Activated CD8-positive, alpha-beta memory T cell treated with anti-CD3 and anti-CD28 coated beads for 24 hours (primary cell): ENCODE measurements around the gene C1orf35.

ENCODE experiments used
- DNase-seq: peaks from one replicate; pipeline ENCODE4 v3.0.0-alpha.2; 2020

C1orf35 gene

DNA sequence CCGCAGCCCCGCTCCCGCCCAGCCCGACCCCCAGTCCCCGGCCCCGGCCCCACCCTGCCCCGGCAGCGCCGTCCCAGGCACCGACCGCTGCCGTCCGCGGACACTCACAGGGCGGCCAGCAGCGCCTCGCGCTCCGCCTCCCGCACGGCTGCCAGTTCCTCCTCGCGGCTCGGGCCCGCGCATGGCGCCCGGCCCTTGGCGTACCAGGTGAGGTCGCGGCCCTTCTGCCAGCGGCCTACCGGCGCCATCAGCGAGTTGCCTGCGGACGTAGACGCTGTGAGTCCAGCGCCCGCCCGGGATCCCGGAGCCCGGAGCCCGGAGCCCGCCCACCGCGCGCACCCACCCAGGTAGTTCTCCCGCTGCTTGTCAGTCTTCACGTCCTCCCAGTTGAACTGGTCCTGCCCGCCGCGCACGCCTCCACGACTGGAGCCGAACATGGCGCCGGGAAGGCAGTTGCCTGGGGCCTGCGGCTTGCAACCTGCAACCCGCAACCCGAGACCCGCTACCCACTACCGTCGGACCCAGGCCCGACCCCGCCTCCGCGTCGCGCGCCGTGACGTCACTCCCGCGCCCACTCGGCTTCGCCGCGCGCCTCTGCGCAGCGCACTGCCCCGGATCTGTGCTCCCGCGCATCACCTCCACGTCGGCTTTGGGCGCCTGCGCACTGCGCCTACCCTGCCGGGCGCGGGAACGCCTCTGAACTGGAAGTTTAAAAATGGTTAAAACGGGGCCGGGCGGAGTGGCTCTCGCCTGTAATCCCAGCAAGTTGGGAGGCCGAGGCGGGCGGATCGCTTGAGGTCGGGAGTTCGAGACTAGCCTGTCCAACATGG, at the start of gene C1orf35:
Gene C1orf35, minus strand, starts transcription at position 535 of the 830 bp plus-strand sequence. Its CDS starts 98 bp downstream, at position 437.
- DNase-seq, result peak; percentile 98

DNA sequence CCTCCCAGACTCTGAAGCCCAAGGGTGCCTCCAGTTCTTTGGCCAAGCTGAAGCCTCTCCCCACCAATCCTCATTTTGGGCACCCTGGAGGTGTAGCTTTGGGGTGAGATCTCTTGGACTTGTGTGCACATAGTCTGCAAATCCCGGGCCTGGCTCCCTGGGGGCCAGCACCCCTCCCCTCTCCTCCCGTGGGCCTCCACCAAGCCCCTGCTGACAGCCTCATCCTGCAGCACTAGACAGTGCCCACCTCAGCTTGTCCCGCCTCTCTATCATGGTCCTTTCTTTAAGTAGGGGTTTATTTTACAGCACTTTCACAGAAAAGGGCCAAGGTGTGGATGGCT, 49.8 kb upstream of the C1orf35 start:
- no peak for DNase-seq

DNA sequence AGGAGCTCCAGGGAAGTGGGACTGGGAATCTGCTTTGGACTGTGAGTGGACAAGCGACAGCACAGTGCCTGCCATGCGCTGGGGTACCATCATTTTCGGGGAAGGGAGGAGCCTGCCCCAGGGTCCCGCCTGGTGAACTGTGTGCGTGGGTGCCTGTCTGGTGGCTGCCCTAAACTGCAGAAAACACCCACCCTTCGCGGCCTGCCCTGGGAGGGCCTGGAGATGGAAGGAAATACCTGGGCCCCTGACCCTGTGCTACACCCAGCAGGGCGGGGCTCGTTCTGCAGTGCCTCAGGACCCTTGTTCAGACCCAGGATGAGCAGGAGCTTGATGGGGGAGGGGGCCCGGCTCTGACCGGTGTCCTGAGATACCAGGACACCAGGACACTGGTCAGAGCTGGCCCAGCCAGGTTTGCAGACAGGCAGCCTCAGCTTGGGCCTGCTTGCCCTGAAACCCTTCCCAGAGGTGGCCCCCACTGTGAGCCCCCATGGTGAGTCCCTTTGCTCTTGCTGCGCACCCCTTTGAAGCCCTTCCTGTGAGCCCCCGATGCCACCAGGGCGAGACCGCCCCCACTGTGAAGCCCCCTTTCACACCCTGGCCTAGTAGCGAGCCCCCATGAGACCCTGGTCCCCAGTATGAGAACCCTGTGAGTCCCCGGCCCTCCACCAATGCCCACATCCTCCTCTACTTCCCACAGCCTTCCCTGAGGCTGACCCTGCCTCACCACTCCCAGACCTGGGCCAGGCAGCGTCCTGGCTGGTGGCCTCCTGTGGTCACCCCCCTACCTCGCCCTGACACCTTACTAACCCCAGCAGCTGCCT, 49.2 kb upstream of the C1orf35 start:
- DNase-seq, result no peak

DNA sequence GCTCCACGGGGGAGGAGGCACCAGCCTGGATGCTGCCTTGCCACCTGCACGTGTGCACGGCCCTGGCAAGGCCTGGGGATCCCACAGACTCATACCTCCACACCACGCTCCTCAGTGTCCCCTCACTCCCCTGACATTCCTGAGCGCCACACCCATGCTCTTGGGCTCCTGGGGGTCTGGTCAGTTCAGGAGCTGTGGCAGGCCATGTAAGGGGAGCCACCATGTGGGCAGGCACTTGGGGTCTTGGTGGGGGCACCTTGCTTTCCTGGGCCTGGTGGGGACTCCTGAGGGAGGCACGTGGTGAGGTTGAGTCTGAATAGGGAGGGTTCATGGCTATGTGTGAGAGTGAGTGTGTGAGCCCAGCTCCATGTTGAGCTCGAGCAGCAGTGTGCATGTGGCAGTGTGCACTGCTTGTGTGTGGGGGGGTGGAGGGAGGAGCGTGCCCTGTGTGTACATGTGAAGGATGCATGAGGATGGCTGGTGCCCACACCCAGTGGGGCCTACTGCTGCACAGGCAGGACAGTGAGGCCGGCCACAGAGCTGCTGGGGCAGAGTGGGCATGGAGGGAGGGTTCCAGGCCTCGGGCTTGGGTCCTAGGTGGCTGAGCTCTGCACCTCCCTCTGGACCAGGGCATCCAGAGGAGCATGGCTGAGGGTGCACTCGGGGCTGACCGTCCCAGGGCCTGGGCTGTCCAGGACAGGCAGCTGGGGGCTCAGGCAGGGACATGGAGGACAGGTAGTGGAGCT, 48.2 kb upstream of the C1orf35 start:
- DNase-seq, result no peak

DNA sequence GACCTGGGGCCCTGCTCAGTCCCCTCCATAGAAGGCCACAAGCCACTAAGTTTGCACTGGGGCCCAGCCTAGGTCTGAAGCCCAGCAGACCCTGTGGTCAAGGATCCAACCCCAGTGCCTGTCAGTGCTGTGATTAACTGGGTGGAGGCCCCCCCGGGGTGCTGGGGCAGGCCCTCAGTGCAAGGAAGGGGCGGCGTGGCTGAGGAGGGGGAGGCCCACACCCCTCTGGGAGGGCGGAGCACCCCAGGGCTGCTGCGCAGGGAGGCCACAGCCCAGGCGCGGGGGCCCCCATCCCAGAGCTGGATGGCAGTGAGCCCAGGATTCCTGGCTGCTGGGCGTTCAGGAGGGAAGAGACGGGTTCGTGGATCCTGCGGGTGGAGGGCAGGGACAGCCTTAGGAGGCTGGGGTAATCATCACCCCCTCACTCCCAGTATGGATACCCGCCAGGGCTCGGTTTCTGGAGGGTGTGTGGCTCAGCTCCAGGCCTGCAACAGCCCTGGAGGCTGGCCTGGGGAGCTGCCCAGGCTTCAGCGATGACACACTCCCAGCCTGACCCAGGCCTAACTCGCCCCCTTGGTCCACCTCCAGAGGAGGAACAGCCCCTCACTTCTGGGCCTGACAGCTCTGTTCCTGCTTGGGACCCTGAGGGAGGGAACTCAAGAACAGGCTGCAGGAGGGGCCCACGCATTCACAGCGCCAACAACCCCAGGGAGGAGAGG, 47.5 kb upstream of the C1orf35 start:
- DNase-seq, result no peak

DNA sequence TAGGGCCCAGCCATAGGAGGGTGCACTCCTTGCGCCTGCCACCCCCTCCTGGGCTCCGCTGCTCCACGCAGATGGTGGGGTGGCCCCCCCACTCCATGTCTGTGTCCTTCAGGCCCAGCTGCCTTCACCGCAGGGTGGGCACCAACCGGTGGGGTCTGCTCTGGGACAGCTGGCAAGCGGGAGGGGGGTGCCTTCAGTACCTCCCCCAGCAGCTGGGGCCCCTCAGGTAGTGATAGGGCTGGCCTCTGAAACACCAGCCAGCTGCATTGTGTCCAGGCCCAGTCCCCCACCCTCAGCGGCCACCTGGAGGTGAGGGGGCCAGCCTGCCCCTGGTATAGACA, 47.0 kb upstream of the C1orf35 start:
- DNase-seq, result no peak

DNA sequence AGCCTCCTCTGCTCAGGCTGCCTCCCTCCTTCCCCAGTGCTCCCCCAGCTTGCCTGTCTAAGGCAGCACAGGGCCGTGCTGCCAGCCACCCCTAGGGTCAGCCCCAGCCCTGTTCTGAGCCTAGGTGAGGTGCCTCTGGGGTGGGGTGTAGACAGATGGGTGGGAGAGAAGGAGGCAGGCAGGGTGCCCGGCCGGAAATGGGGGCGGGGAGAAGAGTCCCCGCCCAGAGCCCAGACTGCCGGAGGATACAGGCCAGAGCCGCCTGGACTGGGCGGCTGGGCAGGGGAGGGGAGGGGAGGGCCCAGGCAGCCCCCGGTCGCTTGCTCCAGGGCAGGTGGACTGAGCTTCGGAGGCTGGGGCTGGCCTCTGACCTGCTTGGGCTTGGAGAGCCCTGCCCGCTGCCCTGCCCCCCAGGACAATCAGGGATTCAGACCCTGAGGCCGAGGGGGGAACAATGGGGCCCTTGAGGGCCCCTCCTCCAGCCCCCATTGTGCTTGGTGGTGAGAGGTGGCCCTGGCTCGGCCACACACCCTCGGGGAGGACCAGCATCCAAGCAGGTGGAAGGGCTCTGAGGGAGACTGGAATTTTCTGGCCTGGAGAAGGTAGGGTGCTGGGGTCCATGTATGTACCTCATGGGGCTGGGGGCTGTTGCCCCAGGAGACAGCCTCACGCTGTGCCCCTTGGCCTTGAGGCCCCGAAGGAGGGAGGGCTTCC, 46.4 kb upstream of the C1orf35 start, which contains the start of gene GJC2:
Gene GJC2, plus strand, starts transcription at position 525 of the 714 bp plus-strand sequence. CDS start 7,829 bp downstream, outside the sequence.
- no peak for DNase-seq

DNA sequence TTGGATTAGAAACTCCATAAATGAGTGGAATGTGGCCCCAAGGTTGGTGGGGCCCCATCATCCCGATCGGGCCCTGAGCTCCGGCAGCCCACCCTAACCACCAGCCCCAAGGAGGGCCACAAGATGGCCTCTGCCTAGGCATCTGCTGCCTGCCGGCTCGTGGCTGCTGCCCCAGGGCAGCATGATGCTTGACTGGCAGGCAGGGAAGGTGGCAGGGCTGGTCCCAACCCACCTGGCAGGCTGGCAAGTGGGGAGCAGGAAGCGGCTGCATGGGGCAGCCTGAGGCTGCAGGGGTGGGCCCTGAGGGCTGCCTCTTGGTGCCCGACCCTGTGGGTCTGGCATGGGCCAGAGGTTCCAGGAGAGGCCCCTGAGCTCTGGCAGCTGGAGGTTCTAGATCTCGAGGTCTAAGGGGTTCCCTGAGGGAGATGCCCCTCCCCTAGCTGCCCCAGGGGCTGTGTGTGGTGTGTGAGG, 45.8 kb upstream of the C1orf35 start:
- no peak for DNase-seq

DNA sequence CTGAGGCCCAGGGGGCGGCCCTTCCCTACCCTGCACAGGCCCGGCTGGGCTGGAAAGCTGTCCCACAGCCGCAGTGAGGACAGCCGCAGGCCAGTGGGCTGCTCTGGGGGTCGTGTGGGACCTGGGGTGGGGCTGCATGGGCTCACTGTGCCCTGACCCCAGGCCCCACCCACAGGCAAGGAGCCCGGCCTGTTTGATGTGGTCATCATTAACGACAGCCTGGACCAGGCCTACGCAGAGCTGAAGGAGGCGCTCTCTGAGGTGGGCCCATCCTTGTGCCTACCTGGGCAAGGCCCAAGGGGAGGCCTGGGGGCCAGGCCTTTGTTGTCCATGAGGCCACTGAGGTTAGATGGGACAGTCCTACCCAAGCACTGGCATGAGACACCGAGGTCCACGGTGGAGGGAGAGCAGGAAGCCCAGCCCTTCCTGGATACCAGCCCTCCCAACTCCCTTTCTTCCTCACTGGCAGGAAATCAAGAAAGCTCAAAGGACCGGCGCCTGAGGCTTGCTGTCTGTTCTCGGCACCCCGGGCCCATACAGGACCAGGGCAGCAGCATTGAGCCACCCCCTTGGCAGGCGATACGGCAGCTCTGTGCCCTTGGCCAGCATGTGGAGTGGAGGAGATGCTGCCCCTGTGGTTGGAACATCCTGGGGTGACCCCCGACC, 45.2 kb upstream of the C1orf35 start:
- DNase-seq, result no peak

DNA sequence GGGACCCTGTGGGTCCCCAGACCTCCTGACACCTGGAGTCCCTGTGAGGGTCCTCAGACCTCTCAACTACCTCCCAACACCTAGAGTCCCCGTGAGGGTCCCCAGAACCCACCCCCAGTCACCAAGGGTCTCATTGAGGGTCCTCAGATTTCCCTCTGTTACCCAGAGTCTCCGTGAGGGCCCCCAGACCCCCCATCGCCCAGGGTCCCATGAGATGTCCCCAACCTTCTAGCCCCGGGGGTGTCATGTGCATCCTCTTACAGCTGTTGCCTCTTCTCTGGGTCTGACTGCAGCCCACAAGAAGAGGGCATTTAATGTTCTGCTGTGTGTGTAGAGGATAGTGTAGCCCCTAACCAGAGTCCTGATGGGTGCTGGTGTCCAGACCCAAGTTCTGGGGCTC, 44.6 kb upstream of the C1orf35 start:
- no peak for DNase-seq

DNA sequence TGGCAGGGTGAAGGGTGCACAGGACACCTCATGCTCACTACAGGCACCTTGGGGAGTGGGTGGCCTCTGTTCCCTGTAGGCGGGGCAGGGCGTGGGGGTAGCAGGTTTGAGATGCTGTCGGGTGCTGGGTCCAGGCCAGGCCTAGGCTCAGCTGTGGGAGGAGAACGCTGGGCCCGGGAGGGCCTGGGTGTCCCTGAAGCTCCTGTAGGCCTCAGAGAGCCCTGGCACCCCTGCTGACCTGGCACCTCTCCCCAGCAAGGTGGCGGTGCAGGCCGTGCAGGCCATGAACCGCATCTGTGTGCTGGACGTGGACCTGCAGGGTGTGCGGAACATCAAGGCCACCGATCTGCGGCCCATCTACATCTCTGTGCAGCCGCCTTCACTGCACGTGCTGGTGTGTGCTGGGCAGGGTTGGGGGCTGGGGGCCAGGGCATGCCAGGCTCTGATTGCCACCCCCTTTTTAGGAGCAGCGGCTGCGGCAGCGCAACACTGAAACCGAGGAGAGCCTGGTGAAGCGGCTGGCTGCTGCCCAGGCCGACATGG, 44.1 kb upstream of the C1orf35 start:
- DNase-seq, result no peak

DNA sequence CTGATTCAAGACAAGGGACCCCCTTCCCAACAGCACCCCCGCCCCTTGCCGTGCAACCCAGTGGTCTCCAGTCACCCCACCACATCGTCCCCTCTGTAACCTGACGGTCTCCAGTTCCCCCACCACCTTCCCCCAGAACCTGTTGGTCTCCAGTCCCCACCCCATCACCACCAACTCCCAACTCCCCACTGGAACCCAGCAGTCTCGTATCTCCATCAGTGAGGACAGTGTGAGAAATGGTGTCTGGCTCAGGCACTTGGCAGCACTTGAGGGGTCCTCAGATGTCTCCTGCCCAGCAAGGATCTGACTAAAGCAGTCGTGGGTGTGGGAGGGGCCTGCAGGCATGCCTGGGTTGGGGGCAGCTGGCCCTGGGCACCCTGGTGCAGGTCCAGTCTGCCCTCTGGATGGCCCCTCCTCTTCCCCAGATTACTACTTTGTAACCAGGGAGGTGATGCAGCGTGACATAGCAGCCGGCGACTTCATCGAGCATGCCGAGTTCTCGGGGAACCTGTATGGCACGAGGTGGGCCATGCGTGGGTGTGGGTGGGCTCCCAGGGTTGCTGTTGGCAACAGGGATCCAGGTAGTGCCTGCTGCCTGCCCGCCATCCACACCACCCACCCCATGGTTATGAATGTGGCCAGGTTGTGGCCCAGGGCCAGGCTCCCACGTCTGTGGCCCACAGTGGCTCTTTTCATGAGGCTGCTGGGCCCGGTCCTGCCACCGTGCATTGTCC, 43.5 kb upstream of the C1orf35 start:
- no peak for DNase-seq

DNA sequence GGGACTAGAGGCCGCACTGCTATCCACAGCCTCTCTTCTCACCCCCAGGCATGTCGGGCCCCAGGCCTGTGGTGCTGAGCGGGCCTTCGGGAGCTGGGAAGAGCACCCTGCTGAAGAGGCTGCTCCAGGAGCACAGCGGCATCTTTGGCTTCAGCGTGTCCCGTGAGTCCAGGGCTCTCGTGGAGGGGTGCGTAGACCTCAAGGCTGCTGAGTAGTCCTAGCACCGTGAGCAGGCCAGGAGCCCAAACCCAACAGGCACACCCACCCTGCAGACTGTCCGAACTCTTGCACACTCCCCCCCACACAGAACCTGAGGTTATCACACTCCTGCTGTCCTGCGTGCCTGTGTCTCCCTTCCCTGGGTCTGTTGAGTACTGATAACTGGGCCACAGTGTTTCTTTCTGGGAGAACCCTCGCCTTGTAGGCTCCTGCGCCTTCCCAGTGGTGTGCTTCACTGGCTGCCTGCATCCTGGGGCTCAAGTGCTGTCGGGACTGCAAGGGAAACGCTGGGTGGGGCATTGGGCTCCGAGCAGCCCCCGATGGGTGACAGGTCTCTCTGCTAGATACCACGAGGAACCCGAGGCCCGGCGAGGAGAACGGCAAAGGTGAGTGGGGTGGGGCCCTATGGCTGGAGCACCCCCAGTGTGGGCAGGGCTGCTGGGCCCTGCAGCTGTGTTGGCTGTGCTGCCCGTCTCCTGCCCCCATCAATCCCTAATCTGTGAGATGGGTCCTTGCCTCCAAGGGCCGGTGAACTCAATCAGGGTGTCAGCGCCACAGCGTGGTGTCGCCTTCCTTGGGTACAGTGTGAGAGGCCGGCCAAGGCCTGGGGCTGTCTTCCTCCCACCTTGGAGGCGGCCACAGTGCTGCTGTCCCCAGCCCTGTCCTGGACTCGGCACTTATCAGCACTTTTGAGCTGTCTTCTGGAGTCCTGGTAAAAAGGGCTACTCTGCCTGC, 42.6 kb upstream of the C1orf35 start:
- no peak for DNase-seq

DNA sequence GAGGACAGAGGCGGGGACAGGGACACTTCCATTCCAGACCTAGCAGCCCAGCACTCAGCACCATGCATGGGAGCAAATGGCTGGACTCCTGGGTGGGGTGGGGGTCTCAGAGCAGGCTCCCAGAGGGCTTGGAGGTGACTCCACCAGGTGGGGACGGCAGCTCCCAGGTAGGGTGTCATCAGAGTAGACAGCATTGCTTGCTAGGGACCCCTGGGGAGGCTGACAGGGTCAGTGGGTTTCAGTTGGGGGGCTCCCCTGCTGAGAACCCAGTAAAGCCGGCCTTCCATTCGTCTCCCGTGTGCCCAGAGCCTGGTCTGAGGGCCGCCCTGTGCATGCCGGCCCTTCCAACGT, 41.8 kb upstream of the C1orf35 start:
- no peak for DNase-seq

DNA sequence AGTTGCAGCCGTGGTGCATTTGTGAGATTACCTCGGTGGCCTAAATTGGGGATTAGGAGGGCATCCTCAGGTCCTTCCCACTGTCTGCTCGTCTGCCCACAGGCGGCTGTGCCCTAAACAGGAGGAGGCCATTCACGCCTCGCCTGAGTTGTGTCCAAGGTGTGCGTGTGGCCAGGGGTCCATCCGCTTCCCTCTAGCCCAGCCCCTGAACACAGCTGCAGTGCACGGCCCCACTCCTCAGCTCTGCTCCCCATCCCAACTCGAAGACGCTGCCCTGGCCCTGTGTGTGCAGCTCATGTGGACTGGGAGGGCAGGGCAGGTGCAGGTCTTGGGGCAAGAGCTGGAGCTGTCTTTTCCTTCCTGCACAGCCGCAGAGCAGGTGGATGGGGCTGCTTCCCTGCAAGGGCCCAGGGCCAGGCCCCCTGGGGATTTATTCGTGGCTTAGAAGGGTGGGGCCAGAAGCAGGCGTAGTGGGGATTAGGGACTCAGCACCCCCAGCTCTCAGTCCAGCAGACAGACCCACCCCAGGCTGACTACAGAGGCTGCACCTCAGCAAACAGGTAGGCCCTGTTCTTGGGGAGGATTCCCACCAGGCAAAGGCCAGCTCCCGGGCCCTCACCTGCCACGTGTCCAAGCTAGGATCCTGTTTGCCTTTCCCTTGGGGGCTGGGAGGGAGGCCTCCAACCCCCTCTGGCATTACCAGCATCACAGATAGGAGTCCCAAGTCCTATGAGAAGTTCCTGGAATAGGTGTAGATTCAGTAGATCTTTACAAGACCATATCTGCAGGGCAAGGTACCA, 41.3 kb upstream of the C1orf35 start:
- no peak for DNase-seq

DNA sequence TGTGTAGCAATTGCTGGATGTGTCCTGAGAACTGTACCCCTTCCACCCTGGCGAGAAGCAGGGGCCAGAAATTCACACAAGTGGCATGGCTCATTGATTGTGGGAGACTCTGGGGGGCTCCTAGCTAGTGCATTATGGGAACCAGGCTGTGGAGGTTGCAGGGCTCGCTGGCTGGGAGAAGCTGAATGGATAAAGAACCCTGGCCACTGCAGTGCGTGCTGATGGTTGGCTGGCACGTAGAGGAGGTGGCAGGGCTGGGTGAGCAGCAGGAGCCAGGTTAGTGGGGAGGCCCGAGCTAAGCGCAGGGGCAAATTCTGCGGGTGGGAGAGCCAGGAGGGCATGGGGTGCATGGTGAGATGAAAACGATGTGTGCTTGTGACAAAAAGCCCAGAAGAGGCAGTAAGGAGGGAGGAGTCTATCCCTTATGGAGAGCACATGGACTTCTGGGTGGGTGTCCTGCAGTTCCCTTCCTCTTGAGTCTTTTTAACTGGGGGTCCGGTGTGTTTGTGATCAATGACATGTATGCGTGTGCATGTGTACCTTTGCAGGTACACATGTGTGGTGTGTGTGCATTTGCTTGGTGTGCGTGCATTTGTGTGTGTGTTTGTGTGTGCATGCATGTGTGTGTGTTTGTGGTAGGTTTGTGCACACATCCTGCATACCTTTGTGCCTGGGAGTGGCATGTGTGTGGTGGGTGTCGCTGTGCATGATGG, 40.5 kb upstream of the C1orf35 start:
- DNase-seq, result no peak

DNA sequence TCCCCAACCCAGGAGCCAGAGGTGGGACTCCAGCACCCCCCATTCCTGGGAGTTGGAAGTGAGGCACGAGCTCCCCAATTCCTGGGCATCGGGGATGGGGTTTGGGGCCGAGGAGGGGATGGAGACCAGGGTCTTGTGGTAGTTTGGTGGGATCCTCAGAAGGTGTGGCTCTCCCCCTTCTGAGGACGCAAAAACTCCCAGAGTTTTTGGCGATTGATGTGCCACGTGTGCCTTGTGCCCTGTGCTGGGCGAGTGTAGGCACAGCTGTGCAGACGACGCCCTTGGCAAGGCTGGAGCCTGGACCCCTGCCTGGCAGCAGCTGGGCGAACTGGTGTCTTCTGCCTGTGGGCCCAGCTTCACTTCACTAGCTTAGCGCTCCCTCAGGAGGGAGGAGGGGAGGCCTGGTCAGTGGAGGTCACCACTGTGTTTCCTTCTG, 39.6 kb upstream of the C1orf35 start:
- DNase-seq, result peak; percentile 49
